ENCODE results near the gene MRPL10.
A peak's percentile ranks its signal among the peaks of the same experiment; 100 is the strongest.

GRCh38 chr17:47841488-47842291 is 10.3 kb upstream of the MRPL10 start:
- TF ChIP-seq, protein P1, sequence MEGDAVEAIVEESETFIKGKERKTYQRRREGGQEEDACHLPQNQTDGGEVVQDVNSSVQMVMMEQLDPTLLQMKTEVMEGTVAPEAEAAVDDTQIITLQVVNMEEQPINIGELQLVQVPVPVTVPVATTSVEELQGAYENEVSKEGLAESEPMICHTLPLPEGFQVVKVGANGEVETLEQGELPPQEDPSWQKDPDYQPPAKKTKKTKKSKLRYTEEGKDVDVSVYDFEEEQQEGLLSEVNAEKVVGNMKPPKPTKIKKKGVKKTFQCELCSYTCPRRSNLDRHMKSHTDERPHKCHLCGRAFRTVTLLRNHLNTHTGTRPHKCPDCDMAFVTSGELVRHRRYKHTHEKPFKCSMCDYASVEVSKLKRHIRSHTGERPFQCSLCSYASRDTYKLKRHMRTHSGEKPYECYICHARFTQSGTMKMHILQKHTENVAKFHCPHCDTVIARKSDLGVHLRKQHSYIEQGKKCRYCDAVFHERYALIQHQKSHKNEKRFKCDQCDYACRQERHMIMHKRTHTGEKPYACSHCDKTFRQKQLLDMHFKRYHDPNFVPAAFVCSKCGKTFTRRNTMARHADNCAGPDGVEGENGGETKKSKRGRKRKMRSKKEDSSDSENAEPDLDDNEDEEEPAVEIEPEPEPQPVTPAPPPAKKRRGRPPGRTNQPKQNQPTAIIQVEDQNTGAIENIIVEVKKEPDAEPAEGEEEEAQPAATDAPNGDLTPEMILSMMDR (conservative IDR thresholded peaks at IDR 0.05; ENCODE audit: low read length): 0 out of 2 replicates have a peak, but pooled peaks have one; percentile 6
- no peak for TF ChIP-seq EZH2phosphoT487 (IDR thresholded peaks at IDR 0.05; ENCODE audit: borderline replicate concordance)

Measured in Loucy (cell line).